HUES64 (cell line): ENCODE data around the gene CELSR1.
A peak's percentile ranks its signal among the peaks of the same experiment; 100 is the strongest.
"Not testable (repeated sequence)": the region's sequence is repeated elsewhere in the genome, so short reads cannot be mapped to it uniquely, and the experiment has no call there.

ENCODE experiments used
- H3K27ac ChIP-seq: 2 replicates; pipeline ENCODE4 v1.7.0; 2013; ENCODE audit warnings: low read depth, low read length, inconsistent platforms
- H3K27me3 ChIP-seq: 2 replicates; pipeline ENCODE4 v1.6.1; 2013; ENCODE audit warnings: mild to moderate bottlenecking, low read length; ENCODE audit not compliant: insufficient read depth
- H3K36me3 ChIP-seq: 2 replicates; pipeline ENCODE4 v1.6.1; 2013; ENCODE audit warnings: mild to moderate bottlenecking, low read length; ENCODE audit not compliant: insufficient read depth
- H3K4me1 ChIP-seq: 2 replicates; pipeline ENCODE4 v1.6.1; 2013; ENCODE audit warnings: mild to moderate bottlenecking, low read length, moderate library complexity; ENCODE audit not compliant: insufficient read depth
- H3K4me3 ChIP-seq: 2 replicates; pipeline ENCODE4 v1.5.1; 2013; ENCODE audit warnings: mild to moderate bottlenecking, low read length, moderate library complexity
- H3K9ac ChIP-seq: 2 replicates; pipeline ENCODE4 v1.6.1; 2013; ENCODE audit warnings: mild to moderate bottlenecking, low read depth, low read length
- H3K9me3 ChIP-seq: 2 replicates; pipeline ENCODE4 v1.6.1; 2013; ENCODE audit warnings: low read depth, low read length; ENCODE audit not compliant: insufficient read depth
- WGBS: fragments of 150-250, 120-280 bp; methylation state at CpG from one replicate; pipeline ENCODE4 v1.1.7; 2013; ENCODE audit warnings: missing lambda C conversion rate; 5-methylcytosine and 5-hydroxymethylcytosine counted together

CELSR1 gene

DNA sequence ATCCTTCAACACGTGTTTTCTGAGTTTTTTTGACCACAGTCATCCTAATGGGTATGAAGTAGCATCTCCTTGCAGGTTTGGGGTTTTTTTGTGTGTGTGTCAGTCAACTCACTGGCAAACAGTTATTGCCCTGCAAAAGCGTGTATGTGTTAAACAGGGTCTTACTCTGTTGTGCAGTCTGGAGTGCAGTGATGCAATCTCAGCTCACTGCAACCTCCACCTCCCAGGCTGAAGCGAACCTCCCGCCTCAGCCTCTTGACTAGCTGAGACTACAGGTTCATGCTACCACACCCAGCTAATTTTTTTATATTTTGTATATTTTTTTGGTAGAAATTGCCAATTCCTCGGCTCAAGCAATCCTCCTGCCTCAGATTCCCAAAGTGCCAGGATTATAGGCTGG is 15.4 kb downstream of the CELSR1 start:
- H3K36me3 ChIP-seq, result no peaks in the 10 kb centered on the region
- WGBS, result 96% methylated on average over 5 of the region's 5 CpGs
- H3K4me1 ChIP-seq, result no peaks in the 10 kb centered on the region
- H3K9me3 ChIP-seq, result no peaks in the 10 kb centered on the region
- no peak overlapping the region for H3K27ac ChIP-seq
- no peak overlapping the region for H3K9ac ChIP-seq
- no peak overlapping the region for H3K4me3 ChIP-seq
- H3K27me3 ChIP-seq, result no peaks in the 10 kb centered on the region

DNA sequence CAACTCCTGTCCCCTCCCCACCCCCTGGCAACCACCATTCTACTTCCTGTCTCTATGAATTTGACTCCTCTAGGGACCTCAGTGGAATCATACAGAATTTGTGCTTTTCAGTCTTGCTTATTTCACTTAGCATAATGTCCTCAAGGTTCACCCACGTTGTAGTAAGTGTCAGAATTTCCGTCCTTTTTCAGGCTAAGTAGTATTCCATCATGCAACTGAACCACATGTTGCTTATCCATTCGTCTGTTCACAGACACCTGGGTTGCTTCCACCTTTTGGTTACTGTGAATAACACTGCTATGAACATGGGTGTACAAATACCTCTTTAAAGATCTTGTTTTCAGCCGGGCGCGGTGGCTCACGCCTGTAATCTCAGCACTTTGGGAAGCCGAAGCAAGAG is 16.5 kb downstream of the CELSR1 start:
- H3K9ac ChIP-seq, result no peak overlapping the region
- H3K36me3 ChIP-seq, result no peaks in the 10 kb centered on the region
- 94% methylated on average over 8 of the region's 8 CpGs for WGBS
- no peaks in the 10 kb centered on the region for H3K9me3 ChIP-seq
- H3K27ac ChIP-seq, result no peak overlapping the region
- H3K4me3 ChIP-seq, result no peak overlapping the region
- no peaks in the 10 kb centered on the region for H3K27me3 ChIP-seq
- H3K4me1 ChIP-seq, result no peaks in the 10 kb centered on the region

DNA sequence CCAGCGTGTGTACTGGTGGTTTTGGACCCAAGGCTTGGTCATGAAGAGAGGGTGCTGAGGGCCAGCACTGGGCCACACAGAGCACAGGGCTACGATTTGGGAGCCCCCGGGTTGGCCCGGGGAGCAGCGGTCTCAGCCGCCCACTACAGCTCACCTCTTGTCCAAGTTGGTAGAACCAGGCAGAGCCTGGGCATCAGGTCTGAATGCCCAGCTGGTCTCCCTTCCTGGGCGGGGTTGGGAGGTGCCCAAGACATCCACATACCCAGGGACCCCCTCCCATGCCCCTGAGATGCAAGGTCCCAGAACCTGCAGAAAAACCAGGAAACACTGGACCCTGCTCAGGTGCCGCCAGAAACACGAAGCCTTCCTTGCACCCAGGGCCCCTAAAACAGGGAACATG is 18.0 kb downstream of the CELSR1 start:
- Histone ChIP-seq H3K4me3 (no peak overlapping the region), H3K27ac (no peak overlapping the region), H3K9ac (no peak overlapping the region), H3K4me1 (peaks cover 12% of the 10 kb centered on the region; the same call in 1 of the 2 replicates), H3K36me3 (no peaks in the 10 kb centered on the region), H3K27me3 (no peaks in the 10 kb centered on the region), H3K9me3 (no peaks in the 10 kb centered on the region)
- 91% methylated on average over 9 of the region's 9 CpGs for WGBS

DNA sequence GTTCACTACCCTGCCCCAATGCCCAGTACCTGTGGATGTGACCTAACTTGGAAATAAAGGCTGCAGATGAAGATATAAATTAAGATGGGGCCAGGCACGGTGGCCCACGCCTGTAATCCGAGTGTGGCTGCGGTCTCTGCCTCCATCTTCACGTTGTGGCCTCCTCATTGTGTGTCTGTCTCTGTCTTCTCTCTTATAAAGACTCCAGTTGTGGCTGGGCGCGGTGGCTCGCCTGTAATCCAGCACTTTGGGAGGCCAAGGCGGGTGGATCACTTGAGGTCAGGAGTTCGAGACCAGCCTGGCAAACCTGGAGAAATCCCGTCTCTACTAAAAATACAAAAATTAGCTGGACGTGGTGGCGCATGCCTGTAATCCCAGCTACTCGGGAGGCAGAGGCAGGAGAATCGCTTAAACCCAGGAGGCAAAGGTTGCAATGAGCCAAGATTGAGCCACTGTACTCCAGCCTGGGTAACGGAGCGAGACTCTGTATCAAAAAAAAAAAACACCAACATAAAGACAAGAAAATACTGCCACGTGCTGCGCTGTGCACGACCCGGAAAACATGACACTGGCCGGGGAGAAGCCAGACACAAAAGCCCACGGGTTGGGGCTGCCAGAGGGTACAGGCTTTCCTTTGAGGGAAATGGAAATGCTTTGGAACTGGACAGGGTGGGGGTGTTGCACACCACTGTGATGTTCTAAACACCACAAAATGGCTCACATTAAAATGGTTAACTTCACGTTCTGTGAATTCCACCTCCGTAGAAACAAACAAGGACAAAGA is 18.7 kb downstream of the CELSR1 start:
- Histone ChIP-seq H3K27me3 (no peaks in the 10 kb centered on the region), H3K9me3 (no peaks in the 10 kb centered on the region), H3K4me1 (peaks cover 17% of the 10 kb centered on the region; the same call in 1 of the 2 replicates), H3K36me3 (no peaks in the 10 kb centered on the region), H3K27ac (no peak overlapping the region), H3K9ac (no peak overlapping the region), H3K4me3 (no peak overlapping the region)
- 95% methylated on average over 25 of the region's 25 CpGs for WGBS

DNA sequence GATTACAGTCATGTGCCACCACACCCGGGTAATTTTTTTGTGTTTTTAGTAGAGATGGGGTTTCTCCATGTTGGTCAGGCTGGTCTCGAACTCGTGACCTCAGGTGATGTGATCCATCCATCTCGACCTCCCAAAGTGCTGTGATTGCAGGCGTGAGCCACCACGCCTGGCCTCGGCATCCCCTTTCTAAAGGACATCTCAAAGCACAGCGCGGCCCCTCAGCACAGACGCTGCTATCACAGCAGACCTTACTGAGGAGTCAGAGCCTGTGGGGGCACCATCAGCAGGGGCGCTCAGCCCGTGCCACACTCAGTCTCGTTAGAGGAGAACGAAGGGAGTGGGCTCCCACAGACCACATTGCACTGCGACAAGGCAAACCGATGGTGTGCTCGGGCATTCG is 19.4 kb downstream of the CELSR1 start:
- 96% methylated on average over 18 of the region's 18 CpGs for WGBS
- H3K9ac ChIP-seq, result no peak overlapping the region
- peaks cover 17% of the 10 kb centered on the region; the same call in 1 of the 2 replicates for H3K4me1 ChIP-seq
- no peaks in the 10 kb centered on the region for H3K36me3 ChIP-seq
- no peaks in the 10 kb centered on the region for H3K27me3 ChIP-seq
- no peak overlapping the region for H3K27ac ChIP-seq
- no peaks in the 10 kb centered on the region for H3K9me3 ChIP-seq
- no peak overlapping the region for H3K4me3 ChIP-seq

DNA sequence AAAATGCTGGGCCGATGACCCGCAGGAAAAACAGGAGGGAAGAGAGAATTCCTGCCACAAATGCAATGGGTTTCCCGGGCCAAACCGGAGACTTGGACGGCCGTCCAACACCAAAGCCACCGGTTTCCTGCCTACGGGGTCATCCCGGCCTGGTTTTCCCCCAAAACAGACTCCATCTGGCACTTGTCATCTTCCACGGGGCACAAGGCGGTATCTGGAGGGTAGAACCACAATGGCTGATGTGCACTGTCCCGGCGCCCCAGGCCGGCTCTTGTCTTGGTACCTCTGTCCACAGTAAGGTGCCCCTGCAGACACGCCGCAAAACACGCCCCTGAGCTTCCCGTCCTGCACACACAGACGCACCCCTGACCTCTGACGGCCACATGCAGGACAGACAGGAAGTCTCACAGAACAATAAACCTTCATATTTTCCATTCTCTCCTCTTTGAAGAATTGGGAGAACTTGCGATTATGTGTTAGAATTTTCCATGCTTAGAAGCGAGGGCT is 20.1 kb downstream of the CELSR1 start:
- no peak overlapping the region for H3K9ac ChIP-seq
- no peak overlapping the region for H3K27ac ChIP-seq
- H3K9me3 ChIP-seq, result no peaks in the 10 kb centered on the region
- no peaks in the 10 kb centered on the region for H3K36me3 ChIP-seq
- no peak overlapping the region for H3K4me3 ChIP-seq
- peaks cover 17% of the 10 kb centered on the region; the same call in 1 of the 2 replicates for H3K4me1 ChIP-seq
- no peaks in the 10 kb centered on the region for H3K27me3 ChIP-seq
- 89% methylated on average over 22 of the region's 22 CpGs for WGBS

DNA sequence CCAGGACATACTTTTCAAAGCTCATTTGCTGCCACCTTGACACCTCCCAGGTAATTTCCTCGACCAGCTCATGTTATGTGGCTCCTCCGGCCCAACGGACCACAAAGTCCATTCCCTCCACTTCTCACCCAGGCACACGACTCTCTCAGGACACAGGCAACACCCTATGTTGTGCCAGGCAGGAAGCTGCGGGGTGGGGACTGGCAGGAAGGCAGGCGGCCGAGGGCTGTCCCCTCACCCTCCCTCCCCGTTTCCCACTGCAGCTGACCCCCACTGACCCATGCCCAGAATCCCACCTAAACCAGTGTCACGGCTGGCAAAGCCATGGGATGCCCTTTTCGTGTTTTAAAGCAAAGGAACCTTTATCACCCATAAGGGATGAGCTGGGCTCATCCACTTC is 20.8 kb downstream of the CELSR1 start:
- 93% methylated on average over 10 of the region's 10 CpGs for WGBS
- H3K4me3 ChIP-seq, result no peak overlapping the region
- peaks cover 17% of the 10 kb centered on the region; the same call in 1 of the 2 replicates for H3K4me1 ChIP-seq
- H3K27me3 ChIP-seq, result no peaks in the 10 kb centered on the region
- H3K9me3 ChIP-seq, result no peaks in the 10 kb centered on the region
- H3K27ac ChIP-seq, result no peak overlapping the region
- no peak overlapping the region for H3K9ac ChIP-seq
- H3K36me3 ChIP-seq, result no peaks in the 10 kb centered on the region

DNA sequence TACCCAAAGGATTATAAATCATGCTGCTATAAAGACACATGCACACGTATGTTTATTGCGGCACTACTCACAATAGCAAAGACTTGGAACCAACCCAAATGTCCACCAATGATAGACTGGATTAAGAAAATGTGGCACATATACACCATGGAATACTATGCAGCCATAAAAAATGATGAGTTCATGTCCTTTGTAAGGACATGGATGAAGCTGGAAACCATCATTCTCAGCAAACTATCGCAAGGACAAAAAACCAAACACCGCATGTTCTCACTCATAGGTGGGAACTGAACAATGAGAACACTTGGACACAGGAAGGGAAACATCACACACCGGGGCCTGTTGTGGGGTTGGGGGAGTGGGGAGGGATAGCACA is 21.3 kb downstream of the CELSR1 start:
- not testable (repeated sequence) for H3K27ac ChIP-seq, H3K9ac ChIP-seq, H3K27me3 ChIP-seq, H3K4me3 ChIP-seq, H3K9me3 ChIP-seq, H3K36me3 ChIP-seq
- WGBS, result 100% methylated on average over 1 of the region's 5 CpGs
- peaks cover 17% of the 10 kb centered on the region; the same call in 1 of the 2 replicates for H3K4me1 ChIP-seq

DNA sequence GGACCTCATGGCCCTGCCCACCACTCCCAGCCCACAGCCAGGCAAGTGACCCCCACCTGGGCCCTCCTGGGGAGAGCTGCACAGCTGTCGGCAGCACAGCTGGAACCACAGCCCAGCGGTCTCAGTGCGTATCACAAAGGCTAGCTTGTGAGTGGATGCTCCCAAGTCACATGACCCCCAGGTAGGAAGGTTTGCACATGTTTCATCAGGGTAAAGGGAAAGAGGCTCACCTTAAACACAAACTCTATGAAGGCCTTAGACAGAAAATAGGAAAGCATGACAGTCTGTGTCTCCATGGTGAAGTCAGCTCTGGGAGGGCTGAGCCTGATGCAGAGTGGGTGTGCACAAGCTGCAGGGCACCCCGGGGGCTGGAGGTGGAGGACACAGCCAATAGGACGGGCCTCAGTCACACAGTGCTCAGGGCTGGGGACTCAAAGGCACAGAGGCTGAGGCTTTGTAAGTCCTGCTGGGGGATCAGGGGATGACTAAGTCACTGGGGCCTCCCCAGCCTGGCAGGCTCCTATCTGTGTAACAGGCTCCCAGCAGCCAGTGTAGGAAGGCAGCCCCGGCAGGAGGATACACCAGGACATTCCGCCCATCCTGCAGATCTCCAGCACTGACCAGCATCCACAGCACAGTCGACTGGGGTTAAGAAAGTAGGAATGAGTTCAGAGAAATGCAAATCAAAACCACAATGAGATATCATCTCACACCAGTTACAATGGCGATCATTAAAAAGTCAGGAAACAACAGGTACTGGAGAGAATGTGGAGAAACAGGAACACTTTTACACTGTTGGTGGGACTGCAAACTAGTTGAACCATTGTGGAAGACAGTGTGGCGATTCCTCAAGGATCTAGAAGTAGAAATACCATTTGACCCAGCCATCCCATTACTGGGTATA is 22.0 kb downstream of the CELSR1 start:
- no peaks in the 10 kb centered on the region for H3K27me3 ChIP-seq
- WGBS, result 81% methylated on average over 8 of the region's 10 CpGs

DNA sequence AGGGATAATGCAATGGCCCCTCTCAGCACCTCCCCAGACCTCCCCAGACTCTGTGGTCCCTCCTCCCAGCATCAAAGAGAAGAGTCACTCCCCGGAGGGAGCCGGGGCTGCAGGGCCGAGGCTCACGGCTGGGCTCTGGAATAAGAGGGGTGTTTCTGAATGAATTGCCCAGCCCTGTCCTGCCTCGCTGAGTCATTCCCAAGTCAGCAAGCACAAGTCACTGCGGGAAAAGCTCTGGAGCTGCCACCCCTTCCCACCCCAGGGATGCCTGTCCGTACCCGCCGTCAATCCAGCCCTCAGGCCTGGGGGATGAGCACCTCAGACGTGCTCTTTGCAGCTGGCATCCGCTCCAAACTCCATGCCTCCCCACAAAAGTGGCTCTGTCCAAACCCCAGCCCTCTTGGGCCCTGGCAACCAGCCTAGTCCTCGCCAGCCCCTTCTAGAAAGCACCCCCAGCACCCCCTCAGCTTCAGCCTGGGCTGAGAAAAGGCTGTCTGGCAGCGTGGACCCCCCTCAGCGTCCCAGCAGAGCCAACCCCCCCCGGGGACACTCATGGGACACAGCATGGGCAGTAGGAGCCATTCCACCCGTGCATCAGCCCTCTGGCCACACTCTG is 22.7 kb downstream of the CELSR1 start:
- Histone ChIP-seq H3K36me3 (no peaks in the 10 kb centered on the region), H3K9ac (peak overlapping the region; percentile 40; the same call in 1 of the 2 replicates), H3K27ac (peak overlapping the region; percentile 36; the same call in 1 of the 2 replicates), H3K4me1 (peaks cover 22% of the 10 kb centered on the region; the same call in 1 of the 2 replicates), H3K4me3 (no peak overlapping the region), H3K9me3 (no peaks in the 10 kb centered on the region), H3K27me3 (no peaks in the 10 kb centered on the region)
- WGBS, result 60% methylated on average over 16 of the region's 16 CpGs

More for the DNA sequence above, 22.0 kb downstream of the CELSR1 start:
- no peaks in the 10 kb centered on the region for H3K36me3 ChIP-seq
- H3K4me3 ChIP-seq, result no peak overlapping the region
- H3K9ac ChIP-seq, result peak overlapping the region; percentile 40; the same call in 1 of the 2 replicates
- no peaks in the 10 kb centered on the region for H3K9me3 ChIP-seq
- peak overlapping the region; percentile 36; the same call in 1 of the 2 replicates for H3K27ac ChIP-seq
- H3K4me1 ChIP-seq, result peaks cover 17% of the 10 kb centered on the region; the same call in 1 of the 2 replicates
